ENCODE results near the gene ZNF536. TPM values are rescaled to one million over a fixed set of nuclear protein-coding genes. Genes with fewer than 3 reads are reported as not detected.

Gene ZNF536
- total RNA-seq, 1 donor from 2014 or later, result 24.9 TPM

- no peak overlapping the region for H3K4me3 Mint-ChIP-seq (ENCODE audit: unreplicated experiment)
- peaks cover 5% of the 10 kb centered on the region for H3K27me3 Mint-ChIP-seq (ENCODE audit: unreplicated experiment)
- no peak for TF ChIP-seq CTCF (IDR thresholded peaks at IDR 0.05; ENCODE audit: partially characterized antibody, unreplicated experiment)
- peaks cover 6% of the 10 kb centered on the region for H3K9me3 Mint-ChIP-seq (ENCODE audit: unreplicated experiment)
- H3K27ac Mint-ChIP-seq (ENCODE audit: unreplicated experiment), result no peak overlapping the region
- peaks cover 33% of the 10 kb centered on the region for H3K4me1 Mint-ChIP-seq (ENCODE audit: low read depth, unreplicated experiment)
- no peak for DNase-seq
- peaks cover 5% of the 10 kb centered on the region for H3K36me3 Mint-ChIP-seq (ENCODE audit: unreplicated experiment)
These were observed 78.7 kb downstream of the ZNF536 start for GRCh38 chr19:30450835-30451321.

GRCh38 chr19:30452931-30453330 lies 80.7 kb downstream of the ZNF536 start:
- Mint-ChIP-seq H3K36me3 (ENCODE audit: unreplicated experiment) (no peaks in the 10 kb centered on the region), H3K27me3 (ENCODE audit: unreplicated experiment) (peaks cover 5% of the 10 kb centered on the region), H3K4me3 (ENCODE audit: unreplicated experiment) (no peak overlapping the region), H3K9me3 (ENCODE audit: unreplicated experiment) (peaks cover 4% of the 10 kb centered on the region), H3K4me1 (ENCODE audit: low read depth, unreplicated experiment) (peaks cover 20% of the 10 kb centered on the region), H3K27ac (ENCODE audit: unreplicated experiment) (no peak overlapping the region)
- no peak for TF ChIP-seq CTCF (IDR thresholded peaks at IDR 0.05; ENCODE audit: partially characterized antibody, unreplicated experiment)
- no peak for DNase-seq

GRCh38 chr19:30453743-30454142 lies 81.6 kb downstream of the ZNF536 start:
- Mint-ChIP-seq H3K27ac (ENCODE audit: unreplicated experiment) (no peak overlapping the region), H3K36me3 (ENCODE audit: unreplicated experiment) (no peaks in the 10 kb centered on the region), H3K4me3 (ENCODE audit: unreplicated experiment) (no peak overlapping the region), H3K4me1 (ENCODE audit: low read depth, unreplicated experiment) (peaks cover 14% of the 10 kb centered on the region), H3K27me3 (ENCODE audit: unreplicated experiment) (peaks cover 5% of the 10 kb centered on the region), H3K9me3 (ENCODE audit: unreplicated experiment) (peaks cover 2% of the 10 kb centered on the region)
- DNase-seq, result no peak
- no peak for TF ChIP-seq CTCF (IDR thresholded peaks at IDR 0.05; ENCODE audit: partially characterized antibody, unreplicated experiment)

- Mint-ChIP-seq H3K36me3 (ENCODE audit: unreplicated experiment) (peaks cover 6% of the 10 kb centered on the region), H3K27ac (ENCODE audit: unreplicated experiment) (no peak overlapping the region), H3K4me1 (ENCODE audit: low read depth, unreplicated experiment) (no peaks in the 10 kb centered on the region), H3K4me3 (ENCODE audit: unreplicated experiment) (no peak overlapping the region), H3K9me3 (ENCODE audit: unreplicated experiment) (peaks cover 3% of the 10 kb centered on the region), H3K27me3 (ENCODE audit: unreplicated experiment) (peaks cover 3% of the 10 kb centered on the region)
- no peak for TF ChIP-seq CTCF (IDR thresholded peaks at IDR 0.05; ENCODE audit: partially characterized antibody, unreplicated experiment)
- no peak for DNase-seq
These were observed 83.7 kb downstream of the ZNF536 start for GRCh38 chr19:30455881-30456280.

GRCh38 chr19:30457484-30457883 lies 85.3 kb downstream of the ZNF536 start:
- TF ChIP-seq CTCF (IDR thresholded peaks at IDR 0.05; ENCODE audit: partially characterized antibody, unreplicated experiment), result no peak
- Mint-ChIP-seq H3K36me3 (ENCODE audit: unreplicated experiment) (peaks cover 6% of the 10 kb centered on the region), H3K27me3 (ENCODE audit: unreplicated experiment) (no peaks in the 10 kb centered on the region), H3K9me3 (ENCODE audit: unreplicated experiment) (peaks cover 3% of the 10 kb centered on the region), H3K4me1 (ENCODE audit: low read depth, unreplicated experiment) (no peaks in the 10 kb centered on the region), H3K27ac (ENCODE audit: unreplicated experiment) (no peak overlapping the region), H3K4me3 (ENCODE audit: unreplicated experiment) (no peak overlapping the region)
- DNase-seq, result no peak
